RWPE2 (cell line): Measurements from ENCODE around the gene DNTTIP2.

Experiments
- ATAC-seq: fragments of 200-7000 bp; cut with Tn5 transposase; 3 replicates; pipeline ENCODE4 v1.9.1; 2021; ENCODE audit warnings: low read depth
- DNase-seq: peaks from one replicate; pipeline ENCODE4 v3.0.0-alpha.2; 2020; ENCODE audit warnings: low spot score
- H3K27ac ChIP-seq: fragments of 450-650 bp; 2 replicates; pipeline ENCODE4 v1.5.1; 2017; ENCODE audit warnings: mild to moderate bottlenecking; ENCODE audit not compliant: poor library complexity, severe bottlenecking
- H3K27me3 ChIP-seq: fragments of 250-450 bp; sonication (Bioruptor Pico); 2 replicates; pipeline ENCODE4 v1.5.1; 2021; ENCODE audit warnings: mild to moderate bottlenecking, moderate library complexity; ENCODE audit not compliant: insufficient read depth, poor library complexity, severe bottlenecking
- H3K36me3 ChIP-seq: fragments of 250-450 bp; sonication (Bioruptor Pico); 2 replicates; pipeline ENCODE4 v1.5.1; 2020; ENCODE audit warnings: low read depth, mild to moderate bottlenecking, moderate library complexity
- H3K4me1 ChIP-seq: fragments of 250-450 bp; sonication (Bioruptor Pico); 2 replicates; pipeline ENCODE4 v1.5.1; 2021; ENCODE audit warnings: mild to moderate bottlenecking, moderate library complexity; ENCODE audit not compliant: insufficient read depth, poor library complexity, severe bottlenecking
- H3K4me3 ChIP-seq: fragments of 250-450 bp; sonication (Bioruptor Pico); 2 replicates; pipeline ENCODE4 v1.5.1; 2021; ENCODE audit warnings: mild to moderate bottlenecking, moderate library complexity; ENCODE audit not compliant: severe bottlenecking
- H3K9me3 ChIP-seq: fragments of 250-450 bp; sonication (Bioruptor Pico); 2 replicates; pipeline ENCODE4 v1.5.1; 2021; ENCODE audit warnings: mild to moderate bottlenecking, moderate library complexity; ENCODE audit not compliant: severe bottlenecking
- TF ChIP-seq, protein P1 (sequence below): fragments of 450-650 bp; IDR thresholded peaks from one replicate; pipeline ENCODE4 v1.5.1; 2017; ENCODE audit warnings: mild to moderate bottlenecking, moderate library complexity; ENCODE audit not compliant: poor library complexity, severe bottlenecking

Gene DNTTIP2

DNA sequence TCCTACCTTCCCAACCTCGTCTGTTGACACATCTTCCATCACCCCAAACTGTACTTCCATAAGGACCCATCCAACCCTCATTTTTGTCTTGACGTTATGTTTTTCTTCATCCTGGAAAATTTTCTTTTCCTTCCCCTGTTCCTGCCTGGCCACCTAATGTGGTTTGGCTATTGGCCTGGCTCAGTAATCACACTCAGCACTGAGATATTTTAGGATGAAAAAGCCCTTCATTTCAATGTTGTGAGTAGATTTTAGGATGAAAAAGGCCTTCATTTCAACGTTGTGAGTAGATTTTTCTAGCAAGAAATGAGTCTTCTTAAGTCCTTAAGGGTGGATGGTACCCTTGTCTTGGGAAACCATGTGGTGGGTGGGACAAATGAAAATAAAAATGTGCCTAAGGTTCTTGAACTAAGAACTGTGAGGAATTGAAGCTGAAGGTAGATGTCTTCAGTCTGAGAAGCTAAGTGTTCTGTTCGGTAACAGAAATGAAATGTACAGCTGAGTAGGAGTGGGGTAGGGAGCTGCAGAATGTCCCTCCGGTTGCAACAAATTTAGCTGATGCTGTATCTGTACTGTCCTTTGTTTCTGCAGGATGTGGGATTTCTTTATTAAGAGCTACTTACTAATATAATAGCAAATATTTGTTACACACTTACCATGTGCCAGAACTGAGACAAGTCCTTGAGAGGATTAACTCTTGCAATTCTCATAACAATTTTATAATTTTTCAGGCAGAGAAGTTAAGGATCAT, 36.1 kb downstream of the DNTTIP2 start:
- TF ChIP-seq, protein P1, sequence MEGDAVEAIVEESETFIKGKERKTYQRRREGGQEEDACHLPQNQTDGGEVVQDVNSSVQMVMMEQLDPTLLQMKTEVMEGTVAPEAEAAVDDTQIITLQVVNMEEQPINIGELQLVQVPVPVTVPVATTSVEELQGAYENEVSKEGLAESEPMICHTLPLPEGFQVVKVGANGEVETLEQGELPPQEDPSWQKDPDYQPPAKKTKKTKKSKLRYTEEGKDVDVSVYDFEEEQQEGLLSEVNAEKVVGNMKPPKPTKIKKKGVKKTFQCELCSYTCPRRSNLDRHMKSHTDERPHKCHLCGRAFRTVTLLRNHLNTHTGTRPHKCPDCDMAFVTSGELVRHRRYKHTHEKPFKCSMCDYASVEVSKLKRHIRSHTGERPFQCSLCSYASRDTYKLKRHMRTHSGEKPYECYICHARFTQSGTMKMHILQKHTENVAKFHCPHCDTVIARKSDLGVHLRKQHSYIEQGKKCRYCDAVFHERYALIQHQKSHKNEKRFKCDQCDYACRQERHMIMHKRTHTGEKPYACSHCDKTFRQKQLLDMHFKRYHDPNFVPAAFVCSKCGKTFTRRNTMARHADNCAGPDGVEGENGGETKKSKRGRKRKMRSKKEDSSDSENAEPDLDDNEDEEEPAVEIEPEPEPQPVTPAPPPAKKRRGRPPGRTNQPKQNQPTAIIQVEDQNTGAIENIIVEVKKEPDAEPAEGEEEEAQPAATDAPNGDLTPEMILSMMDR: no peak
- DNase-seq: no peak

DNA sequence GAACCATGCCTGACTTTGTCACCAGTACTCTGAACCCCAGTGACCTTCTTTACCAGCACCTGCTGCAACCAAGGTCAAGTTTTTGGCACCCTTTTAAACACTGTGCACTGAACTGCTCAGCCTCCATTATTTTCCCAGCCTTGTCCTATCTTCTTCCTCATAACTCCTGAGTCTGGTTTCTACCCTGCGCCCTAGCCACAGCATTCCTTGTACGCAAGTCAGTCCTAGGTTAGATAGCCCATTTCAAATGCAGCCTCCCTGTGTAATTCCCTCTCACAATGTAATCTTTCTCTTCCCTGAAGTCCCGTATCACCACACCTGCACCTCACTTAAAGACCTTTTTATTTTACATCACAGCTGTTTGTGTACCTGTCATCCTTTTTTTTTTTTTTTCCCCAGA, 37.2 kb downstream of the DNTTIP2 start:
- no peaks in the 10 kb centered on the region for H3K9me3 ChIP-seq
- no peak for DNase-seq
- no peak overlapping the region for H3K27ac ChIP-seq
- H3K36me3 ChIP-seq: no peaks in the 10 kb centered on the region; the same call in 1 of the 2 replicates
- ATAC-seq: no peak
- H3K27me3 ChIP-seq: no peaks in the 10 kb centered on the region
- TF ChIP-seq, protein P1: no peak
- H3K4me3 ChIP-seq: no peak overlapping the region
- peaks cover 17% of the 10 kb centered on the region for H3K4me1 ChIP-seq

More for the DNA sequence above, 36.1 kb downstream of the DNTTIP2 start:
- H3K4me1 ChIP-seq: peaks cover 17% of the 10 kb centered on the region
- no peaks in the 10 kb centered on the region for H3K27me3 ChIP-seq
- no peaks in the 10 kb centered on the region for H3K9me3 ChIP-seq
- H3K4me3 ChIP-seq: no peak overlapping the region
- peak overlapping the region; percentile 94 for H3K27ac ChIP-seq
- ATAC-seq: no peak
- no peaks in the 10 kb centered on the region; the same call in 1 of the 2 replicates for H3K36me3 ChIP-seq

DNA sequence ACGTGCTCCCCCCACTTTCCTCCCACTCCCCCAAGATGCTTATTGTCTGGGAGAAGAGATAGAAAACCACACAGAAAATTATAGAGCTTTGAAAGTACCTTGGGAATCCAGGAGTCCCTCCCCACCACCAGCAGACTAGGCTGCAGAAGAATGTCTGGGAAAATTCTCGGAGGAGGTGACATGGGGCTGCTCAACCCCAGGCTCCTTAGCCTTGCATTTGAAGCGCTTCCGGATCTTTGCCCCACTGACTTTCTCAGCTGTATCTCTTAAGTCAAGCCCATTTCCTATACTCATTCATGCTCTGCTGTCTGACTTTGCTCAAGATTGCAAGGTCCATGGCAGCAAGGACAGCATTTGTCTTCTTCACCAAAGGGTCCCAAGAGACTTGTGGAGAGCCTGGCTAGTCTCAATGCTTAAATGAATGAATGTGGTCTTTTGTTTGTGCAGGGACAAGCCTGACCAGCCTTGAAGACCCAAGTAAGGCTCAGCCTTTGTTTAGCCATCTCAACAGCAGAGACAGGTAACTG, 38.0 kb downstream of the DNTTIP2 start:
- ATAC-seq: no peak
- Histone ChIP-seq H3K4me1 (peaks cover 17% of the 10 kb centered on the region), H3K27me3 (no peaks in the 10 kb centered on the region), H3K4me3 (no peak overlapping the region), H3K36me3 (no peaks in the 10 kb centered on the region; the same call in 1 of the 2 replicates), H3K9me3 (no peaks in the 10 kb centered on the region), H3K27ac (no peak overlapping the region)
- TF ChIP-seq, protein P1: no peak
- no peak for DNase-seq

DNA sequence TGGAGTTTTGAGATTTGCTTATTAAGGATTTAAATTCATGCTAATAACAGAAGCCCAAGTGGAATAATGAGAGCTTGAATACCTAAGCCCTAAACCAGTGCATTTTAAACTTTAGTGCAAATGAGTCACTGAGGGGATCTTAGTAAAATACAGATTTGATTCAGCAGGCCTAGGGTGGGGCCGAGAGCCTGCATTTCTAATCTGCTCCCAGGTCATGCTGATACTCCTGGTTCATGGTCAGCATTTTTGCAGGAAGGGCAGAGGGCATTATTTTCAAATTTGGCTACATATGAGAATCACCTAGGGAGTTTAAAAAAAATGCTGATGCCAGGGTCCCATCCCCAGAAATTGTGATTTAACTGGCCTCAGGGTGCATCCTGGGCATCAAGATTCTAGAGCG, 39.3 kb downstream of the DNTTIP2 start:
- Histone ChIP-seq H3K36me3 (no peaks in the 10 kb centered on the region; the same call in 1 of the 2 replicates), H3K27me3 (no peaks in the 10 kb centered on the region), H3K9me3 (no peaks in the 10 kb centered on the region), H3K27ac (peak overlapping the region; percentile 72), H3K4me3 (no peak overlapping the region), H3K4me1 (peaks cover 9% of the 10 kb centered on the region)
- no peak for DNase-seq
- peak; percentile 21; the same call in 1 of the 3 replicates for ATAC-seq
- TF ChIP-seq, protein P1: no peak

DNA sequence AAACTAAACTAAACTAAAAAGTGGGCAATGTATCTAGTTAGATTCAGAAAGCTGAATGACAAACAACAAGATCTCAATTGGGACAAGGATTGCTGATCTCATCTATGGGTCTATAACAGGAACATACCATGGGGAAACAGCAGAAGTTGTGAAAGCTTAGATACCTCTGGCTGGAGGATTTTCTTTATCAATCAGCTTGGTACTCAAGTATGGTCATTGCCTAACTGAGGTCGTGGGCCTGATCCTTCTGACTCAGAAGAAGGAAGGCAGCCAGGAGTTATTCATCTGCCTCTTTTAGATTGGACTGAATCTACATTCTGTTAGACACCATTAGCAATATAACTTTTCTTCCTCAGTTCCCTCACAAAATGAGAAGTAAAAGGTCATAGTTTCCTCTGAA, 39.7 kb downstream of the DNTTIP2 start:
- peak; percentile 84 for ATAC-seq
- H3K9me3 ChIP-seq: no peaks in the 10 kb centered on the region
- H3K4me3 ChIP-seq: no peak overlapping the region
- no peak for DNase-seq
- TF ChIP-seq, protein P1: no peak
- no peaks in the 10 kb centered on the region; the same call in 1 of the 2 replicates for H3K36me3 ChIP-seq
- H3K27ac ChIP-seq: peak overlapping the region; percentile 72
- peaks cover 9% of the 10 kb centered on the region for H3K4me1 ChIP-seq
- no peaks in the 10 kb centered on the region for H3K27me3 ChIP-seq
